ENCODE results near the gene GADD45B.

DNA sequence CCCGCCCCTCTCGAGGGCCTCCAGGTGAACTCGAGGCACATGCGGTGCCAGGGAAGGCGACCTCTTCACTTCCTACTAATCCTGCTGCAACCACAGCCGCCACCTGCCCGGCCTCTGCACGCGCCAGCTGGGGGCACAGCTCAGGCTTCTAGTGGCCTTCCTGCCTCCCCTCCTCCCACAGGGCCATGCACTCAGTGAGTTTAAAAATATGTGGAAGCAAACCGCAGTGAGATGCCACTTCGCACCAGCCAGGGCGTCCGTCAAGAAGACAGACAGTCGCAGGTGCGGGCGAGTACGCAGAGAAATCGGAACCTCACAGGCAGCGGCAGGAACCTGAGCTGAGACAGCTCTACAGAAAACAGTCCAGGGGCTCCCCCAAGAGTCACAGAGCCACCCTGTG, 29.5 kb upstream of the GADD45B start:
- TF ChIP-seq POLR2AphosphoS5 (IDR thresholded peaks at IDR 0.05; ENCODE audit: borderline replicate concordance, low read depth, low read length) (no peak), EZH2 (IDR thresholded peaks at IDR 0.05) (no peak), FOXP2 (optimal IDR thresholded peaks at IDR 0.05; ENCODE audit: control extremely low read depth, extremely low read length, insufficient read depth) (no peak)

All from SK-N-MC (cell line).